ENCODE results near the gene PGM2L1. TPM values are rescaled to one million over a fixed set of nuclear protein-coding genes. Genes with fewer than 3 reads are reported as not detected.

The PGM2L1 gene
- total and polyA plus RNA-seq, 8 donors: under 0.01 to 12.5 (median 2.5) TPM

- no peaks in the 10 kb centered on the region for H3K27me3 ChIP-seq
- no peak overlapping the region for H3K27ac ChIP-seq
- no peaks in the 10 kb centered on the region for H3K9me3 ChIP-seq
- TF ChIP-seq POLR2AphosphoS5 (IDR thresholded peaks at IDR 0.05): no peak
- TF ChIP-seq CTCF (IDR thresholded peaks at IDR 0.05): no peak
- no peak for TF ChIP-seq EP300 (IDR thresholded peaks at IDR 0.05)
- TF ChIP-seq POLR2A (IDR thresholded peaks at IDR 0.05): no peak
- peaks cover 0 to 5% (median 0%) of the 10 kb centered on the region in 4 donors for H3K4me1 ChIP-seq
- H3K4me3 ChIP-seq: no peak overlapping the region
- intact Hi-C loops (cut with DNase I; ENCODE audit: low total_unique reads): no loop called here
- DNase-seq: no peak
- 92 to 100% (median 97%) methylated on average over 1 of the region's 1 CpG for WGBS, 5 donors
- H3K36me3 ChIP-seq: no peaks in the 10 kb centered on the region
Measured at GRCh38 chr11:74437441-74438042, 39.3 kb upstream of the PGM2L1 start.

DNA sequence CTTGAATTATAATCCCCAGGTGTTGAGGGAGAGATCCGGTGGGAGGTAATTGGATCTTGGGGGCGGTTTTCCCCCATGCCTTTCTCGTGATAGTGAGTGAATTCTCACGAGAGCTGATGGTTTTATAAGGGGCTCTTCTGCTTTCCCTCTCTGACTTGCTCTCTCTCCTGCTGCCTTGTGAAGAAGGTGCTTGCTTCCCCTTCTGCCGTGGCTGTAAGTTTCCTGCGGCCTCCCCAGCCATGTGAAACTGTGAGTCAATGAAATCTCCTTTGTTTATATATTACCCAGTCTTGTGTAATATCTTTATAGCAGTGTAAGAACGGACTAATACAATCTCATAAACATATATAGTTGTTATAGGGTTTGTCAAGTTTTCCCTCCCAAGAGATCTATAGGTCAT, 36.3 kb upstream of the PGM2L1 start:
- no peaks in the 10 kb centered on the region for H3K27me3 ChIP-seq
- no peak for DNase-seq
- no peaks in the 10 kb centered on the region for H3K9me3 ChIP-seq
- TF ChIP-seq POLR2AphosphoS5 (IDR thresholded peaks at IDR 0.05) (no peak), POLR2A (IDR thresholded peaks at IDR 0.05) (no peak), CTCF (IDR thresholded peaks at IDR 0.05) (no peak), EP300 (IDR thresholded peaks at IDR 0.05) (no peak)
- no peak overlapping the region for H3K4me3 ChIP-seq
- intact Hi-C loops (cut with DNase I; ENCODE audit: low total_unique reads): no loop called here
- 50 to 74% (median 63%) methylated on average over 7 of the region's 7 CpGs for WGBS, 5 donors
- H3K27ac ChIP-seq: no peak overlapping the region
- no peaks in the 10 kb centered on the region for H3K4me1 ChIP-seq
- H3K36me3 ChIP-seq: no peaks in the 10 kb centered on the region

GRCh38 chr11:74429205-74429604, 31.0 kb upstream of the PGM2L1 start:
- no peak for TF ChIP-seq POLR2A (IDR thresholded peaks at IDR 0.05)
- WGBS, 5 donors: 75 to 85% (median 81%) methylated on average over 2 to 3 of the region's 3 CpGs
- Histone ChIP-seq H3K27me3 (no peaks in the 10 kb centered on the region), H3K4me3 (no peak overlapping the region), H3K36me3 (no peaks in the 10 kb centered on the region), H3K27ac (no peak overlapping the region), H3K4me1 (no peaks in the 10 kb centered on the region), H3K9me3 (peaks cover 0 to 15% (median 4%) of the 10 kb centered on the region in 4 donors)
- no peak for DNase-seq
- intact Hi-C loops (cut with DNase I; ENCODE audit: low total_unique reads): no loop called here

GRCh38 chr11:74427384-74427886, 29.2 kb upstream of the PGM2L1 start:
- 89 to 94% (median 92%) methylated on average over 4 of the region's 4 CpGs for WGBS, 5 donors
- no peak overlapping the region for H3K27ac ChIP-seq
- H3K4me3 ChIP-seq: no peak overlapping the region
- peaks cover 0 to 15% (median 4%) of the 10 kb centered on the region in 4 donors for H3K9me3 ChIP-seq
- H3K4me1 ChIP-seq: no peaks in the 10 kb centered on the region
- no peak for TF ChIP-seq EP300 (IDR thresholded peaks at IDR 0.05)
- TF ChIP-seq POLR2AphosphoS5 (IDR thresholded peaks at IDR 0.05): no peak
- TF ChIP-seq CTCF (IDR thresholded peaks at IDR 0.05): no peak
- TF ChIP-seq POLR2A (IDR thresholded peaks at IDR 0.05): no peak
- H3K27me3 ChIP-seq: no peaks in the 10 kb centered on the region
- intact Hi-C loops (cut with DNase I; ENCODE audit: low total_unique reads): no loop called here
- DNase-seq: no peak
- H3K36me3 ChIP-seq: no peaks in the 10 kb centered on the region

- intact Hi-C loops (cut with DNase I; ENCODE audit: low total_unique reads): no loop called here
- no peak for DNase-seq
- no peak for TF ChIP-seq CTCF (IDR thresholded peaks at IDR 0.05)
- TF ChIP-seq EP300 (IDR thresholded peaks at IDR 0.05): no peak
- no peak for TF ChIP-seq POLR2AphosphoS5 (IDR thresholded peaks at IDR 0.05)
- no peak for TF ChIP-seq POLR2A (IDR thresholded peaks at IDR 0.05)
- no peaks in the 10 kb centered on the region for H3K4me1 ChIP-seq
- no peaks in the 10 kb centered on the region for H3K27me3 ChIP-seq
- H3K36me3 ChIP-seq: no peaks in the 10 kb centered on the region
- no peak overlapping the region for H3K4me3 ChIP-seq
- peaks cover 0 to 15% (median 4%) of the 10 kb centered on the region in 4 donors for H3K9me3 ChIP-seq
- H3K27ac ChIP-seq: no peak overlapping the region
Measured at GRCh38 chr11:74425100-74425499, 26.9 kb upstream of the PGM2L1 start.

All from stomach (tissue), 9 donors.